AG20443 (cell line): ENCODE data around the gene LAMTOR4.
A peak's percentile ranks its signal among the peaks of the same experiment; 100 is the strongest.
"Not testable (repeated sequence)": the region's sequence is repeated elsewhere in the genome, so short reads cannot be mapped to it uniquely, and the experiment has no call there.

Source experiments
- DNase-seq: peaks from one replicate; pipeline ENCODE4 v3.0.0; 2012; ENCODE audit warnings: low spot score, mixed read lengths

LAMTOR4 gene

DNA sequence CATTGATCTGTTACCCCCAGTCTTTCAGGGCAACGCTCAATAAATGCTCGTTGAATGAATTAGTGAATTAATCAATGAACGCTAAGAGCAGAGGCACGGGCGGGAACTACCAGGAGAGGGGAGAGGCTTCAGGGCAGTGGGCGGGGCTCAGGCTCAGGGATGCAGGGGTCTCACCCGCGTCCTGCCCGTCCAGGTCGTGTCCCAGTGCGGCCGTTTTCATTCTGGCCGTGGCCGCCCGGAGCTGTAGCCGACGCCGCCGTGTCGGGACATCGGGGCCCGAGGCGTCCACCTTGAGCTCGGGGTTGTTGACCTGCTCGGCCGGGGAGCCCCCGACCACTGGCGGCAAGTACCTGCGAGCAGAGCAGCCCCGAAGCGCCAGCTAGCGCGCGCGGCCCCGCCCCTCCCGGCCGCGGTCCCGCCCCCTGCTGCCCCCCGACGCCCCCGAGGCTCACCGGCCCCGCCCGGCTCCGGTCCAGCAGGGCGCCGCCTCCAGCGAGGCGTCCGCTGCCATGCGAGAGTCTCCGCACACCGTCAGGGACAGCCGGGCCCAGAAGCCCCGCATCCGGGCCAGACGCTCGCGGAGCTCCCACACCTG is 22.5 kb downstream of the LAMTOR4 start:
- DNase-seq = peak; percentile 49

DNA sequence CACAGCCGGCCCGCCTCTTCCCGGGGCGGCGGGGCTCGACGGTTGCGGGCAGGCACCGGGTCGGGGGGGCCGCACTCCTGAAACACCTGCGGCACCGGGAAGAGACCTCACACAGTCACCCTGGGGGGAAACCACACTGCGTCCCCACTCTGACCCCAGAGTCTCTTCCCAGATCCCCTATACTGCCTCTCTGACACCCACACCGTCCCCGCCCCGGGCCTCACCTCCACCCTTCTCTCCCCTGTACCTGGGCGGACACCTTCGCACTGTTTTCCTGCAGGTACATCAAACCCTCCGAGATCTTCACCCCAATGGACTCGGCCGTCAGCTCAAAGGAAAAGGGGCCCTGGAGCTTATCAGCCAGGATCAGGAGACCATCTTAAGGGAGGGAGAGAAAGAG is 23.1 kb downstream of the LAMTOR4 start:
- DNase-seq = no peak

DNA sequence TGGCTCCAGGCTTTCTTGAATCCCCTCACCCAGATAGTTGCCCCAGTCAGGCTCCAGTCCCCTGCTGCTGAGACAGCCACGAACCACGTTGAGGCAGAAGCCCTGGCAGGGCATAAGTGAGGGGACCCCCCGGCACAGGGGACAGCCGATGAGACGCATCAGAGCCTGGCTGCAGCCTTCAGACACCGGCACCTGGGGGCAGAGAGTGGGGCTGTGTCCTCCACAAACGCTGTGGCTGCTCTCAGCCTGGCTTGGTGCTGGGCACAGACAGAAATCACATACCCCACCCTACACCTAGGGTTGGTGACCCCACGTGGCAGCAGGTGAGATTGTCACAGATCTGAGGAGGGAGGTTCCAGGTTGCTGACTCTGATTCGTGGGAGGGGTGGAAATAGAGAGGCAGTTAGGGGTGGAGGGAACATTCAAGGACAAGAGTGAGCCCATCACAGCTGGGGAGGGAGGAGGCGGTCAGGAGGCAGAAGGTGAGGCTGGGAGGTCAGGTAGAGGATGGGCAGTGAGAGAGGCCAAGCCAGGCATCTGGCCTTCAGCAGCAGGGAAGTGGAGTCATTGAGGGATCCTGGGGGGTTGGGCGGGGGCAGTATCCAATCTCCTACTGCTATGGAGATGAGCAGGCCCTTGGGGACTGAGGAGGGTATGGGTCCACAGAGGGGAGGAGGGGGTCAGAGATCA is 25.2 kb downstream of the LAMTOR4 start:
- DNase-seq = no peak

DNA sequence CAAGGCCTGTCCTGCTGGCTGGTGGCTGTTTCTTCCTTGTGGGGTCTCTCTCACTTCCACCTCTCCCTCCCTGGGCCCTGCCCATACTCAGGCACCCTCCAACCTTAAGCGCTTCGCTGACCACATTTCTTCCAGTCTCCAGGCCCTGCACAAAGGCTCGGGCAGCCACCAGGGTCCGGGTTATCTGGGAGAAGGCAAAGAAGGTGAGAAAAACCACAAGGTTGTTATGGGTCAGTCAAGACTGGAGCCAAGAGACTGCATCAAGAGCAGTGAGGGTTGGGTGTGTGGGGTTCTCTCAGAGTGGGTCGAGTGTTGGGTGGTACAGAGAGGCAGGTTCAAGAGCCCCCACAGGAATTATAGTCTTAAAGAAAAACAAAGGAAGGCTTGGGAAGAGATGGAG is 25.9 kb downstream of the LAMTOR4 start:
- DNase-seq = no peak

DNA sequence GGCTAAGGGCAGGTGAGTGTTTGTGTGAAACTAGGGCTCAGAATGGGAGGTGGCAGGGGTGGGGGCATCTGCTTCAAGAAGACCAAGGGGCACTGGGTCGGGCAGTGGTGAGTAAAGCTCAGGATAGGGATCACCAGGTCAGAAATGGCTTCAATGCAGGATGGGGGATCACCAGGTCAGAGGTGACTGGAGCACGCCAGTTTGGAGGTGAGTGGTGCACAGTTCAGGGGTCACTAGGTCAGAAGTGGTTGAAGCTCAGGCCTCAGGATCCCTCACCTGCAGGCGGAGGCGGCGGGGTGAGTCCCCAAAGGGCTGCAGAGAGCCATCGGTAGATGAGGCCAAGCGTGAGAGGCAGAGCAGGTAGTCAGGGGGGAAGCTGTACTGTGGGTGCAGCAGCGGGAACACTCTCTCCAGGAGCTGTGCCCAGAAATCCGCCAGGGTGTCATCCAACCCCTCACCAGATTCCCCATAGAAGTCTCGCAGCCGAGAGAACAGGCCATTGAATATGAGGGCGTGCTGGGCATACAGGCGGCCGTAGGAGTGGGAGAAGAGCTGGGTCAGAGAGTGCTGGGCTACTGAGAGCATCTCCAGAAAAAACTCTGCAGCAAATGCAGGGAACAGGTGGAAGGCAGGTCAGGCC is 26.7 kb downstream of the LAMTOR4 start:
- no peak for DNase-seq

DNA sequence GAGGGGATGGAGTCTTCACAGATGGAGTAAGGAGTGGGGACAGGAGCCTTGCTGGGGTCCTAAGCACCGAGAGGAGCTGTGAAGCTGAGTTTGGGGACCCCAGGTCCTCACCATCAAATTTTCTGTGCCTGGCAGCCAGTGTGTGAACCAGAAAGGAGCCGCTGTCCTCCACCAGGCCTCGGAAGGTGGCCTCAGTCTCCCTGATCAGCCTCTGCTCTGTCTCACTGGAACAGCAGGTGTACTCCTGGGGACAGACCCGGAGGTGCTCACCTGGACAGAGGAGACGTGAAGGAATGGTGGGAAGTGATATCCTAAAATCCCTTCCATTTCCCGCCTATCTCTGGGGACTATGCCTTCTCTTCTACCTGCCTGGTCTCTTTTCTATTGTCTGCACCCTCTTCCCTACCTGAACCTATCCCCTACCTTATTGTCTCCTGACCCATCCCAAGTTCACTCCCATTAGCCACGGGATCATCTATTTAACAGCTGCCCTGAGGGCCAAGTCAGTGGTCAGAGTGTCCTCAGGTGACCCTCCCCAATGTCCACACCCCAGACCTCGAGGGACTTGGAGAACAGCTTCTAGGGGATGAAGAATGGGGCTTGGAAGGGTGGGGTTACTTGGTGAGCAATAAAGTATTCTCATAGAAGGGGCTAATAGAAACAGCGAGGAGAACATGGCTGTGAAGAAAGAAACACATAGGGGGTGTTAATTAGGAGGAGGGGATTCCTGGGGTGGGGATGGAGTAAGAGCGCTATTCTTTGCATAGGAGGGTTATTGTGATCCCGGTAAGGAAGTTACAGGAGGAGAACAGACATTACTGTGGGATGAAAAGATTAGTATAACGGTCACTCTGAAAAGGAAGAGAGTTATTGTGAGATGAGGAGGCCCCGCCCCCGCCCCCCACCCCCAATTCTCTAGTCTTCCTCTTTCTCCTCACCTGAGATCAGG is 27.7 kb downstream of the LAMTOR4 start:
- no peak for DNase-seq

DNA sequence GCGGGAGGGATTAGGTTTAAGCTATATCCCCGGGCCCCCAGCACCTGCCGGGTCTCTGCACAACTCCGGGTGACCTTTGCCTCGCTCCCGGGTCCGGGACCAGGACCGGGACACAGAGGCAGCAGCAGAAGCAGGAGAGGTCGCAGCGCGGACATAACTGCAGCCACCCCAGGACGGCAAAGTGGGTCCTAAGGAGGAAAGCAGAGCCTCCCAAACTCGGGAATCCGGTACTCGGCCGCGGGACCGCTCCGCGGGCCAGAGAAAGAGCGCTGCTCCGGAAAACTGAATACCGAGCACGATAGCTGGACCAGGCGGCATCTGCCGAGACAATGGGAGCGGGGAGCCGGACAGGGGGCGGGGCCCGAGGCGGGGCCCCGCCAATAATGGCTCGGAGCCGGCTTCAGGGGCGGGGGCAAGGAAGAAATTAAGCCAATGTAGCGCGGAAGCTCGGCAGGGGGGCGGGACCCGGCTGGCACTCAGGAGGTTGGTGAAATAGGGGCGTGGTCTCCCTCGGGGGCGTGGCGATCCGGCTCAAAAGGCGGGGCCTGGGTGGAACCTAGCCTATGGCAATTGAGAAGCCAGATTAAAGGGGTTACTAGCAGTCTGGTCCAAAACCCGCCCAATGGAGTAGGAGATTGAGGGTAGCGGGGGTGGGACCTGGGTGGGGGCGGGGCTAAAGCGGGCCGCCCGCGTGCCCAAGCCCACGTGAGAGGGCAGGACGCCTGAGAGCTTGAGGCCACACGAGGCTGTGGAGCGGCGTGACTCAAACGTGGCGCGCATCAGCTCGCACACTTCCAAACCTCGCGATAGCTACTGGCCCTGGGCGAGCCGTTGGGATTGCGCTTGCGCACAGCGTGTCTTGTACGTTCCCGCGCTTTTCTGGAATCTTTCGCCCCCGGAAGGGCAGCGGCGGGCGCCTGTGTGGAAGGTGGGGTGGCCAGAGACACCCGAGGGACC is 28.6 kb downstream of the LAMTOR4 start, which contains the start of the genes GPC2 and STAG3:
TSS of gene GPC2 (minus strand) at position 337 of the 957 bp plus-strand sequence. CDS start at position 155, 182 bp downstream.
TSS of gene STAG3 (plus strand) at position 874 of the 957 bp plus-strand sequence. CDS start 2,639 bp downstream, outside the sequence.
- peak; percentile 98 for DNase-seq

DNA sequence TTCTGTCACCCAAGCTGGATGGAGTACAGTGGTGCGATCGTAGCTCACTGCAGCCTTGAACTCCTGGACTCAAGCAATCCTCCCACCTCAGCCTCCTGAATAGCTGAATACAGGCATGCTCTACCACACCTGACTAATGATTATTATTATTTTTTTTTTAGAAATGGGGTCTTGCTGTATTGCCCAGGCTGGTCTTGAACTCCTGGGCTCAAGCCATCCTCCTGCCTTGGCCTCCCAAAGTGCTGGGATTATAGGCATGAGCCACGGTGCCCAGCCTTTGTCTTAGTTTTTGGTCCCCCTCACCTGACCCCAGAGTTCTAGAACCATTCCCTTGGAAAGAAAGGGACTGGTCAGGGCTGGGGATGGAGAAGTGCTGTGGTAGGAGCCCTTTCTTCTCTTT is 31.4 kb downstream of the LAMTOR4 start:
- not testable (repeated sequence) for DNase-seq

DNA sequence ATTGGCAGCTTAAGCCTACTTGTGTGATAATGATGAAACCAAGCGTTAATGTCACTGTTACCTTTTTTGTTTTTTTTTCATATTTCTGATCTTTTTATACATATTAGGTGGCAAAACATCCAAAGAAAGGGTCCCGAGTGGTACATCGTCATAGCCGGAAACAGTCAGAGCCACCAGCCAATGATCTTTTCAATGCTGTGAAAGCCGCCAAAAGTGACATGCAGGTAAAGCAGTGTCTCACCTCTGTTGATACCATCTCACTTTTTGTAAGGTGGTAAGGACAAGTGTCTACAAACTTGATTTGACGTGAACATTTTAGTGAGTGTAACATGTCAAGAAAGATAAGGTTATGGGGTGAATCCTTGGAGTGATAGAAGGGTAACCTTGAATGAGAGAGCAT is 33.9 kb downstream of the LAMTOR4 start:
- DNase-seq = not testable (repeated sequence)

DNA sequence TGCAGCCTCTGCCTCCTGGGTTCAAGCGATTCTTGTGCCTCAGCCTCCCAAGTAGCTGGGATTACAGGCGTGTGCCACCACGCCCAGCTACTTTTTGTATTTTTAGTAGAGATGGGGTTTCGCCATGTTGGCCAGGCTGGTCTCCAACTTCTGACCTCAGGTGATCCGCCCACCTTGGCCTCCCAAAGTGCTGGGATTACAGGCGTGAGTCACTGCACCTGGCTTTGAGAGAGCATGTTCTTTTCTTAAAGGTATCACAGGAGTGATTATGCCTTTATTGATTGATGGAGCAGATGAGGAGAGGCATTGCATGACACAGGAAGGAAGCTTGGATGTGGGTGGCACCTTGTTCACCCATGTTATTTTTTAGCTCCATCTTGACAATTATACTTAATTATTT is 34.4 kb downstream of the LAMTOR4 start:
- DNase-seq = not testable (repeated sequence)

DNA sequence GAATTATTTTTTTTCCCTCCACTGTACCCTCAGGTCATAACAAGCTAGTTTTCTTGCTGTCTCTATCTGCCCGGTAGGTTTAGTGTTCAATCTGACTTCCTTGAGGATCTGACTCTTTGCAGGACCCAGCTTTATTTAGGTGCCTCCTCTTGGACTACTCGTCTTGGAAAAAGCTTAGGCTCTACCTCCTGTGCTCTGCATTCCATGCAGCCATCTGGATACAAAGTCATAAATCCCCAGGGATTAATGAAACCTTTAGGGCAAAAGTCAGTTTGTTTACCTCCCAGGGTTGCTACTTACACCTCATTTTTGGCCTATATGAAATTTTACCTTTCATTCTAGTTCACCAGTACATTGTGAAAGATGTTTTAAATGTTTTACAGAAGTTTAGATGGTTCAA is 37.0 kb downstream of the LAMTOR4 start:
- no peak for DNase-seq

DNA sequence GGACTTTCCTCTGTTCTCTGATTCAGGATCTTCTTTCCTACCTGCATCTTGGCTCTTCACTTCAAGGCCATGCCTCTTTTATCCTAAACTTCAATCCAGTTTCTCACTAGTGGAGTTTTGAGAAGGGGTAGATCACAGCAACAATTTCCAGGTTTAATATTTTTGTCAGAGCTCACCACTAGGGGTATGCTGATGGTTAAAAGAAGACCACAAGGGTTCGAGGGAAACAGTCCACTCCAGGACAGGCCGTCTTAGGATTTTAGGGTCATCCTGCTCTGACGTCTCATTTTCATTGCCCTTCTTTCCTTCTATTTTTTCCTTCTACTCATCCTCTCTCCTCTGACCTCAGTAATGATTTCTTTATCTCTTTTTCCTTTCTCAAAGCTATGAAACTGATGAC is 40.3 kb downstream of the LAMTOR4 start:
- no peak for DNase-seq

DNA sequence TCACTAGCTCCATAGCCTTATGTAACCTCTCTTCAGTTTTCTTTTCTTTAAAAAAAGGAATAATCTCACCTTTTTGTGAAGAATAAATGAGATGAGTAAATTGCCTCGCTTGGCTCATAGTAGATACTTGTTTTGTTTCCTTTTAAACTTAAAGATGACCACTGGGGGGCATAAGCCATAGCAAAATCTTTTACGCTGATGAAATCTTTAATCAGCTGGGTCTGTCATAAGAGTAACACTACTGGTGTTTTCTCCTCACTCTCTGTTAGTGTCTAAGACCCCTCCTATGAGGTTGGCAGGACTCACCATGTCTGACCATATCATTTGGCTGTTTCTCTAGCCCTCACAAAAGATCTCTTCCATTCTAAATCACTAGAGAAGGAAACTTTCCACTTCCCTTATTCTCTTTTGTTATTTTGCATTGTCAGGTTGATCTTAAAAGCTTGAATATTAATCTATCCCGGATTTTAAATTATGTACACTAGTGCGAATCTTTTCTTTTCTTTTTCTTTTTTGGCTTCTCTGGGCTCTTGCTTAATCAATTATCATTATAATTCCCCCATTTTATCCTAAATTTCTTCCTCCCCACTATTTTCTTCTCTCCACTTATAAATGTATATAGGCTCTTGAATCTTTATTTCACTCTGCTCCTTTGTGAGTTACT is 41.5 kb downstream of the LAMTOR4 start:
- DNase-seq = peak; percentile 32

DNA sequence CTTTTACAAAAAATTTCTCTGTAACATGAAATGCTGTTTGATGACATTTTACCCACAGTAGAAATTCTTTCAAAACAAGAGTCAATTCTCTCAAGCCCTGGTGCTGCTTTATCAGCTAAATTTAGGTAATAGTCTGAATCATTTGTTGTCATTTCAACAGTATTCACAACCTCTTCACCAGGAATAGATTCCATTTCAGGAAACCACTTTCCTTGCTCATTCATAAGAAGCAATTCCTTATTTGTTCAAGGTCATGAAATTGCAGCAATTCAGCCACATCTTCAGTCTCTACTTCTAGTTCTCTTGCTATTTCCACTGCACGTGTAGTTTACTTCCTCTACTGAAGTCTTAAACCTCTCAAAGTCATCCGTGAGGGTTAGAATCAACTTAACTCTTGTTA is 43.1 kb downstream of the LAMTOR4 start:
- no peak for DNase-seq

DNA sequence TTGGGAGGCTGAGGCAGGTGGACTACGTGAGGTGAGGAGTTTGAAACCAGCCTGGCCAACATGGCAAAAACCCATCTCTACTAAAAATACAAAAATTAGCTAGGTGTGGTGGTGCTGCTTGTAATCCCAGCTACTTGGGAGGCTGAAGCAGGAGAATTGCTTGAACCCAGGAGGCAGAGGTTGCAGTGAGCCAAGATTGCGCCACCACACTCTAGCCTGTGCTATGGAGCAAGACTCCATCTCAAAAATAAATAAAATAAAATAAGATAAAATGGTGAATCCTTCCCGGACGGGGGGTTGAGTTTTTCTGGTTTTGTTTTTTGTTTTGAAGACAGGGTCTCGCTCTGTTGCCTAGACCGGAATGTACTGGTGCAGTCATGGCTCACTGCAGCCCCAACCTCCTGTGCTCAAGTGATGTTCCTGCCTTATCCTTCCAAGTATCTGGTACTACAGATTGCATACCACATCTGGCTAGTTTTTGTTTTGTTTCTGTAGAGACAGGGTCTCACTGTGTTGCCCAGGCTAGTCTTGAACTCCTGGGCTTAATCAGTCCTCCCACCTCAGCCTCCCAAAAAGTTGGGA is 43.7 kb downstream of the LAMTOR4 start:
- not testable (repeated sequence) for DNase-seq

DNA sequence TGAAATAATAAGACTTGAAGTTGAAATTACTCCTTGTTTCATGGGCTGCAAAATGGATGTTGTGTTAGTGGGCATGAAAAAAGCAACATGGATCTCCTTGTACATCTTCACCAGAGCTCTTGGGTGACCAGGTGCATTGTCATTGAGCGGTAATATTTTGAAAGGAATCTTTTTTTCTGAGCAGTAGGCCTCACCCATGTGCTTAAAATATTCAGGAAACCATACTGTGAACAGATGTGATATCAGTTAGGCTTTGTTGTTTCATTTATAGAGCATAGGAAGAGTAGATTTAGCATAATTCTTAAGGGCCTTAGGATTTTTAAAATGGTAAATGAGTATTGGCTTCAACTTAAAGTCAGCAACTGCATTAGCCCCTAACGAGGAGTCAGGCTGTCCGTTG is 44.3 kb downstream of the LAMTOR4 start:
- DNase-seq = no peak

DNA sequence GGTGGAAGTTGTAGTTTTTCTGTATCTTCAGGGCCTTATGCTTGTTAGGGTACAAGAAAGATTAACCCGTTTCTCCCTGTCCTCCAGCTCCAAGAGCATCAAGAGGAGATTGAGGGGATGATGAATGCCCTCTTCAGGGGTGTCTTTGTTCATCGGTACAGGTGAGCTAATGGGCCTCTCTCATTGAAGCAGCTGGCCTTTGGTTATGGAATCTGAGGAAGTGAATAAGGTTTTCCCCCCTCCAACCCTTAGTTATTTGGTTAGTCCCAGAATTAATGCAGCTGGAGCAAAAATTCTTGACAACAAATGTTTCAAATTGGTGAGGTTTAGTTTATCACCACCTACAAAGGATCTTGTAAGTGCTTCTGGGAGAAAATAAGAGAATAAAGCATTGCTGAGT is 46.5 kb downstream of the LAMTOR4 start:
- no peak for DNase-seq

DNA sequence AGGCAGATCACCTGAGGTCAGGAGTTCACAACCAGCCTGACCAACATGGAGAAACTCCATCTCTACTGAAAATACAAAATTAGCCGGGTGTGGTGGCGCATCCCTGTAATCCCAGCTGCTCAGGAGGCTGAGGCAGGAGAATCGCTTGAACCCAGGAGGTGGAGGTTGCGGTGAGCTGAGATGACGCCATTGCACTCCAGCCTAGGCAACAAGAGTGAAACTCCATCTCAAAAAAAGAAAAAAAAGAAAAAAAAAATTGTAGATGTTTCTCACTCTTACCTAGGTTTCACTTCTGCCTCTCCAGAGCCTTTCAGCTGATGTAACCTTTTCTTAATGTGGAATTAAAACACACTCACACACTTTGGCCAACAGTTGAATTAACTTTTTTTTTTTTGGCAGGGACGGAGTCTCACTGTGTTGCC is 47.2 kb downstream of the LAMTOR4 start:
- DNase-seq = not testable (repeated sequence)

DNA sequence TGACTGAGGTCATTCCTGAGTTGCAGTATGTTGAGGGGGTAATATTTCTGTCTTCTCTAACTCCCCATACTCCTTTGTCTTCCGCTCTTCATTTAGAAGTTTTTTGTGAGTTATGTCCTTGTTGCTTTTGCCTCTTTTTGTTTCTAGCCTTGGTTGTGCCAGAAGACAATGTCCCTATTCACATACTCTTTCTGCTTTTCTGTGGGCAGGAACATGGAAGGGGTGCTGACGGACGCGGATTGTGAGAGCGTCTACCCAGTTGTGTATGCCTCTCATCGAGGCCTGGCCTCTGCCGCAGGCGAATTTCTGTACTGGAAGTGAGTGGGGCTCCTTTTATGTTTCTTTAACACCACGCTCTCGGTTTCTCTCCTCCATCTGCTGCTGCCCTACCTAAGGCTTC is 49.5 kb downstream of the LAMTOR4 start:
- DNase-seq = no peak

DNA sequence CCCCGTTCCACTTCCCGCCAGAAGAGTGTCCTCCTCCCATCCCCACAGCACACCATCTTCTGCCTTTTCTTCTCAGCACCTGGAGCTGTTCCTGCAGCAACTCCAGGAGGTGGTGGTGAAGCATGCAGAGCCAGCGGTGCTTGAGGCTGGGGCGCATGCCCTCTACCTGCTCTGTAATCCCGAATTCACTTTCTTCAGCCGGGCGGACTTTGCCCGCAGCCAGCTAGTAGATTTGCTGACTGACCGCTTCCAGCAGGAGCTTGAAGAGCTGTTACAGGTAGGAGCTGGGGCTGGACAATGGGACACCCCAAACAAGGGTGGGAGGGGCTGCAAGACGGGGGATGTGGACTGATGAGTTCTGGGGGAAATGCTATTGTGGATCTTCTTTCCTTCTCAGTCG is 52.0 kb downstream of the LAMTOR4 start:
- DNase-seq = no peak
